HEK293 (cell line): Measurements from ENCODE around the gene TRABD.

Source experiments
- CTCF ChIP-seq: fragments of 450-650 bp; formaldehyde crosslinking; IDR thresholded peaks from 2 replicates; pipeline ENCODE4 v1.5.1; 2016; ENCODE audit warnings: missing biosample characterization, missing genetic modification characterization
- TCF7L2 ChIP-seq: IDR thresholded peaks from 2 replicates; pipeline ENCODE4 v1.6.1; 2011; ENCODE audit warnings: low read depth, mild to moderate bottlenecking, inconsistent platforms, low read length, moderate library complexity, borderline replicate concordance
- YY1 ChIP-seq: fragments of 450-650 bp; formaldehyde crosslinking; IDR thresholded peaks from 2 replicates; pipeline ENCODE4 v1.5.1; 2018; ENCODE audit warnings: missing biosample characterization, missing genetic modification characterization
- TF ChIP-seq, protein P1 (sequence below): fragments of 450-650 bp; formaldehyde crosslinking; IDR thresholded peaks from 2 replicates; pipeline ENCODE4 v1.5.1; 2017; ENCODE audit warnings: missing biosample characterization, missing genetic modification characterization
- TF ChIP-seq, protein P2 (sequence below): fragments of 450-650 bp; formaldehyde crosslinking; IDR thresholded peaks from 2 replicates; pipeline ENCODE4 v1.5.1; 2016; ENCODE audit warnings: missing biosample characterization, missing genetic modification characterization

- TF ChIP-seq CTCF = no peak
- TF ChIP-seq, protein P1, sequence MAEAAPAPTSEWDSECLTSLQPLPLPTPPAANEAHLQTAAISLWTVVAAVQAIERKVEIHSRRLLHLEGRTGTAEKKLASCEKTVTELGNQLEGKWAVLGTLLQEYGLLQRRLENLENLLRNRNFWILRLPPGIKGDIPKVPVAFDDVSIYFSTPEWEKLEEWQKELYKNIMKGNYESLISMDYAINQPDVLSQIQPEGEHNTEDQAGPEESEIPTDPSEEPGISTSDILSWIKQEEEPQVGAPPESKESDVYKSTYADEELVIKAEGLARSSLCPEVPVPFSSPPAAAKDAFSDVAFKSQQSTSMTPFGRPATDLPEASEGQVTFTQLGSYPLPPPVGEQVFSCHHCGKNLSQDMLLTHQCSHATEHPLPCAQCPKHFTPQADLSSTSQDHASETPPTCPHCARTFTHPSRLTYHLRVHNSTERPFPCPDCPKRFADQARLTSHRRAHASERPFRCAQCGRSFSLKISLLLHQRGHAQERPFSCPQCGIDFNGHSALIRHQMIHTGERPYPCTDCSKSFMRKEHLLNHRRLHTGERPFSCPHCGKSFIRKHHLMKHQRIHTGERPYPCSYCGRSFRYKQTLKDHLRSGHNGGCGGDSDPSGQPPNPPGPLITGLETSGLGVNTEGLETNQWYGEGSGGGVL (tag by site-specific recombination) = no peak
- TF ChIP-seq YY1 (tag by site-specific recombination) = no peak
- no peak for TF ChIP-seq TCF7L2
- TF ChIP-seq, protein P2, sequence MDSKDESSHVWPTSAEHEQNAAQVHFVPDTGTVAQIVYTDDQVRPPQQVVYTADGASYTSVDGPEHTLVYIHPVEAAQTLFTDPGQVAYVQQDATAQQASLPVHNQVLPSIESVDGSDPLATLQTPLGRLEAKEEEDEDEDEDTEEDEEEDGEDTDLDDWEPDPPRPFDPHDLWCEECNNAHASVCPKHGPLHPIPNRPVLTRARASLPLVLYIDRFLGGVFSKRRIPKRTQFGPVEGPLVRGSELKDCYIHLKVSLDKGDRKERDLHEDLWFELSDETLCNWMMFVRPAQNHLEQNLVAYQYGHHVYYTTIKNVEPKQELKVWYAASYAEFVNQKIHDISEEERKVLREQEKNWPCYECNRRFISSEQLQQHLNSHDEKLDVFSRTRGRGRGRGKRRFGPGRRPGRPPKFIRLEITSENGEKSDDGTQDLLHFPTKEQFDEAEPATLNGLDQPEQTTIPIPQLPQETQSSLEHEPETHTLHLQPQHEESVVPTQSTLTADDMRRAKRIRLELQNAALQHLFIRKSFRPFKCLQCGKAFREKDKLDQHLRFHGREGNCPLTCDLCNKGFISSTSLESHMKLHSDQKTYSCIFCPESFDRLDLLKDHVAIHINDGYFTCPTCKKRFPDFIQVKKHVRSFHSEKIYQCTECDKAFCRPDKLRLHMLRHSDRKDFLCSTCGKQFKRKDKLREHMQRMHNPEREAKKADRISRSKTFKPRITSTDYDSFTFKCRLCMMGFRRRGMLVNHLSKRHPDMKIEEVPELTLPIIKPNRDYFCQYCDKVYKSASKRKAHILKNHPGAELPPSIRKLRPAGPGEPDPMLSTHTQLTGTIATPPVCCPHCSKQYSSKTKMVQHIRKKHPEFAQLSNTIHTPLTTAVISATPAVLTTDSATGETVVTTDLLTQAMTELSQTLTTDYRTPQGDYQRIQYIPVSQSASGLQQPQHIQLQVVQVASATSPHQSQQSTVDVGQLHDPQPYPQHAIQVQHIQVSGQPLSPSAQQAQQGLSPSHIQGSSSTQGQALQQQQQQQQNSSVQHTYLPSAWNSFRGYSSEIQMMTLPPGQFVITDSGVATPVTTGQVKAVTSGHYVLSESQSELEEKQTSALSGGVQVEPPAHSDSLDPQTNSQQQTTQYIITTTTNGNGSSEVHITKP = no peak
Observed at GRCh38 chr22:50205781-50206569, 20.3 kb downstream of the TRABD start.
